Activated naive CD4-positive, alpha-beta T cell treated with anti-CD3 and anti-CD28 coated beads for 36 hours (primary cell): ENCODE results near the gene RADIL. TPM values are rescaled to one million over a fixed set of nuclear protein-coding genes. Genes with fewer than 3 reads are reported as not detected.
"Not testable (repeated sequence)": the region's sequence is repeated elsewhere in the genome, so short reads cannot be mapped to it uniquely, and the experiment has no call there.

ENCODE experiments used
- CTCF ChIA-PET: fragments of 350-600 bp; sonication (Branson Sonifier 250); formaldehyde crosslinking; loops from one replicate; lab custom pipeline; 2021; ENCODE audit warnings: antibody characterized with exemption; lab: Charles Lee
- DNase-seq: peaks from one replicate; pipeline ENCODE4 v3.0.0-alpha.2; 2020
- H3K27ac Mint-ChIP-seq: one replicate; pipeline ENCODE4 v1.8.0; 2021; ENCODE audit warnings: mild to moderate bottlenecking, mixed read lengths
- H3K27me3 Mint-ChIP-seq: one replicate; pipeline ENCODE4 v1.8.0; 2021; ENCODE audit warnings: low read depth, mixed read lengths
- H3K36me3 Mint-ChIP-seq: one replicate; pipeline ENCODE4 v1.8.0; 2021; ENCODE audit warnings: low read depth, mixed read lengths
- H3K4me1 Mint-ChIP-seq: one replicate; pipeline ENCODE4 v1.8.0; 2021; ENCODE audit warnings: low read depth, mixed read lengths
- H3K4me3 Mint-ChIP-seq: one replicate; pipeline ENCODE4 v1.8.0; 2021; ENCODE audit warnings: mild to moderate bottlenecking, moderate library complexity, mixed read lengths
- H3K9me3 Mint-ChIP-seq: one replicate; pipeline ENCODE4 v1.8.0; 2021; ENCODE audit warnings: mixed read lengths
- intact Hi-C: fragments of 100-400 bp; cut with micrococcal nuclease; formaldehyde crosslinking; loops from one replicate; pipeline ENCODE4 v1.15.1; 2023
- total RNA-seq, 2 experiments: library from RNA; stranded (reverse); gene quantifications; one replicate each; pipeline ENCODE4 v1.2.3, GENCODE V29; 2021

The RADIL gene
- total RNA-seq, 2 experiments from 2014 or later: 0.42 to 0.55 TPM

GRCh38 chr7:4797858-4798705 lies 85.4 kb downstream of the RADIL start:
- DNase-seq: peak; percentile 60
- no peaks in the 10 kb centered on the region for H3K27me3 Mint-ChIP-seq
- H3K36me3 Mint-ChIP-seq: no peaks in the 10 kb centered on the region
- H3K4me3 Mint-ChIP-seq: no peak overlapping the region
- intact Hi-C loops: loop anchor here (1.0 to 10.0 kb wide), 3 partner anchors 85 to 287 kb away; partner anchors contain the start of gene RADIL
- H3K27ac Mint-ChIP-seq: no peak overlapping the region
- H3K9me3 Mint-ChIP-seq: no peaks in the 10 kb centered on the region
- H3K4me1 Mint-ChIP-seq: no peaks in the 10 kb centered on the region
- CTCF ChIA-PET: interaction anchor here (0.6 to 3.8 kb wide), 15 partner anchors 9 to 298 kb away, joined by 3 to 24 read pairs (median 3); partner anchors contain the start of genes RADIL and RBAK

DNA sequence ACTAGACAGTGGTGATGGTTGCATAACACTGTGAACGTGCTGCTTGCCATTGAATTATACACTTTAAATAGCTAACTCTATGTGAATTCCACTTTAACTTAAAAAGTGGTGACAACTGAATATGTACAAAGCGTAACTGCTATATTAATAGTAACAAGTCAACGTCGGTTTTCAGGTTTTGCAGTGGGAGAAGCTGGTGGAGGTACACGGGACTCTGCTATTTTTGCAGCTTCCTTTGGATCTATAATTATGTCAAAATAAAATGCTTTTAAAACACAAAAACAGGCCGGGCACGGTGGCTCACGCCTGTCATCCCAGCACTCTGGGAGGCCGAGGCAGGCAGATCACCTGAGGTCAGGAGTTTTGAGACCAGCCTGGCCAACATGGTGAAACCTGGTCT lies 87.1 kb downstream of the RADIL start:
- DNase-seq: no peak
- Mint-ChIP-seq H3K4me3 (no peak overlapping the region), H3K9me3 (no peaks in the 10 kb centered on the region), H3K27ac (no peak overlapping the region), H3K4me1 (peaks cover 2% of the 10 kb centered on the region), H3K27me3 (no peaks in the 10 kb centered on the region), H3K36me3 (peaks cover 2% of the 10 kb centered on the region)
- CTCF ChIA-PET: interaction anchor here (1.3 to 3.8 kb wide), 3 partner anchors 87 to 390 kb away, joined by 3 to 23 read pairs (median 4); partner anchors contain the start of gene RADIL
- intact Hi-C loops: loop anchor here (10.0 kb wide), 1 partner anchor 178 kb away; no protein-coding TSS in a partner anchor

GRCh38 chr7:4794591-4795350 lies 88.7 kb downstream of the RADIL start:
- no peaks in the 10 kb centered on the region for H3K27me3 Mint-ChIP-seq
- H3K4me3 Mint-ChIP-seq: no peak overlapping the region
- no peaks in the 10 kb centered on the region for H3K9me3 Mint-ChIP-seq
- intact Hi-C loops: loop anchor here (1.0 to 10.0 kb wide), 2 partner anchors 180 to 294 kb away; no protein-coding TSS in a partner anchor
- peaks cover 3% of the 10 kb centered on the region for H3K4me1 Mint-ChIP-seq
- H3K36me3 Mint-ChIP-seq: peaks cover 9% of the 10 kb centered on the region
- H3K27ac Mint-ChIP-seq: no peak overlapping the region
- no peak for DNase-seq
- CTCF ChIA-PET: interaction anchor here (0.6 to 1.2 kb wide), 5 partner anchors 22 to 474 kb away, joined by 3 to 6 read pairs (median 3); partner anchors contain the start of gene RADIL

GRCh38 chr7:4794171-4794570 lies 89.3 kb downstream of the RADIL start:
- CTCF ChIA-PET: interaction anchor here (1.0 to 1.2 kb wide), 3 partner anchors 22 to 291 kb away, joined by 3 to 4 read pairs (median 3); partner anchors contain the start of gene RADIL
- H3K27ac Mint-ChIP-seq, H3K4me1 Mint-ChIP-seq, H3K4me3 Mint-ChIP-seq, H3K9me3 Mint-ChIP-seq, H3K36me3 Mint-ChIP-seq, H3K27me3 Mint-ChIP-seq, DNase-seq: not testable (repeated sequence)
- intact Hi-C loops: loop anchor here (1.0 to 10.0 kb wide), 2 partner anchors 181 to 294 kb away; no protein-coding TSS in a partner anchor

GRCh38 chr7:4793385-4793993 lies 90.0 kb downstream of the RADIL start:
- not testable (repeated sequence) for H3K27ac Mint-ChIP-seq, H3K27me3 Mint-ChIP-seq, H3K9me3 Mint-ChIP-seq, H3K36me3 Mint-ChIP-seq, H3K4me1 Mint-ChIP-seq, H3K4me3 Mint-ChIP-seq, DNase-seq
- intact Hi-C loops: loop anchor here (10.0 kb wide), 1 partner anchor 181 kb away; no protein-coding TSS in a partner anchor
- CTCF ChIA-PET: interaction anchor here (0.8 to 3.0 kb wide), 8 partner anchors 15 to 291 kb away, joined by 3 to 11 read pairs (median 3); partner anchors contain the start of genes AP5Z1 and RADIL

- Mint-ChIP-seq H3K27ac (no peak overlapping the region), H3K4me3 (no peak overlapping the region), H3K36me3 (peaks cover 10% of the 10 kb centered on the region), H3K27me3 (no peaks in the 10 kb centered on the region), H3K4me1 (peaks cover 3% of the 10 kb centered on the region), H3K9me3 (no peaks in the 10 kb centered on the region)
- intact Hi-C loops: loop anchor here (1.0 to 10.0 kb wide), 2 partner anchors 91 to 182 kb away; partner anchors contain the start of gene RADIL
- DNase-seq: peak; percentile 31
- CTCF ChIA-PET: interaction anchor here (0.8 to 3.0 kb wide), 8 partner anchors 8 to 292 kb away, joined by 3 to 11 read pairs (median 3); partner anchors contain the start of genes AP5Z1 and RADIL
These were observed 90.9 kb downstream of the RADIL start for GRCh38 chr7:4792537-4793126.

DNA sequence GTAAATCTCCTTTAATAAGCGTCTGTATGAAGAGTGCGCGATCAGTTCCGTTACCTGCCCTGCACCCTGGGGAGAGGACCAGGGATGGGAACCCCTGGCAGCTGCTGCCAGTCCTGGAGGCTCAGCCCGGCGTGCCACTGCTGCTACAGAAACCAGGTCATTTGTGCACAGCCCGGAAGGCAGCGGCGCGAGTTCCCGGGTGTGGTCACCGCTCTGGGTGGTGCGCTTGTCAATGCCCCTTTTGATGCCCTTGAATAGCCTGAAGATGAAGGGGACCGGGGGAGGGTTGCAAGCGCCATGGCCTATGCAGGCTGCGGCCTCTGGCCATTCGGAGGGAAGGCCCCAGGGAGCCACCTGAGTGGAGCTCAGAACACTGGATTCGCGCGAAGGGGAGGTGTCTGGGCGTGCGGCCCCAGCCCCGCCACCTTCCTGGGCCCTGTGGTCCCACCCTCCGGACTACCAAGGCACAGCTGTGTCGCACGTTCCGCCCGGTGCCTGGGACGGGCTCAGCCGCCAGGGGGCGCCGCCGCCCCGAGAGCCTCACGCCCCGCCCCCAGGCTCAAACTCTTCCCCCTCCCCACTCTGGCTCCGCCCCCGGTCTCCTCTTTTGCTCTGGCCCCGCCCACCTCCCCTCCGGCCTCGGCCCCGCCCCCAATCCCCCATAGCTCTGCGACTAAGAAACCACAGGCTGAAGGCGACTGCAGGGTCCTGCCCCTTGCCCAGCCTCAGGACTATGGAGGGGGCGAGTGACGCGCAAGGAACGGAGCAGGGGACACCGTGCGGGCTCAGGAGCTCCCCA lies 91.6 kb downstream of the RADIL start:
- Mint-ChIP-seq H3K27ac (no peak overlapping the region), H3K4me1 (peaks cover 3% of the 10 kb centered on the region), H3K9me3 (no peaks in the 10 kb centered on the region), H3K27me3 (no peaks in the 10 kb centered on the region), H3K4me3 (no peak overlapping the region), H3K36me3 (peaks cover 10% of the 10 kb centered on the region)
- CTCF ChIA-PET: interaction anchor here (0.8 to 3.0 kb wide), 6 partner anchors 9 to 293 kb away, joined by 3 to 11 read pairs (median 3); partner anchors contain the start of gene RADIL
- DNase-seq: peak; percentile 81
- intact Hi-C loops: loop anchor here (1.0 to 10.0 kb wide), 2 partner anchors 91 to 183 kb away; partner anchors contain the start of gene RADIL

DNA sequence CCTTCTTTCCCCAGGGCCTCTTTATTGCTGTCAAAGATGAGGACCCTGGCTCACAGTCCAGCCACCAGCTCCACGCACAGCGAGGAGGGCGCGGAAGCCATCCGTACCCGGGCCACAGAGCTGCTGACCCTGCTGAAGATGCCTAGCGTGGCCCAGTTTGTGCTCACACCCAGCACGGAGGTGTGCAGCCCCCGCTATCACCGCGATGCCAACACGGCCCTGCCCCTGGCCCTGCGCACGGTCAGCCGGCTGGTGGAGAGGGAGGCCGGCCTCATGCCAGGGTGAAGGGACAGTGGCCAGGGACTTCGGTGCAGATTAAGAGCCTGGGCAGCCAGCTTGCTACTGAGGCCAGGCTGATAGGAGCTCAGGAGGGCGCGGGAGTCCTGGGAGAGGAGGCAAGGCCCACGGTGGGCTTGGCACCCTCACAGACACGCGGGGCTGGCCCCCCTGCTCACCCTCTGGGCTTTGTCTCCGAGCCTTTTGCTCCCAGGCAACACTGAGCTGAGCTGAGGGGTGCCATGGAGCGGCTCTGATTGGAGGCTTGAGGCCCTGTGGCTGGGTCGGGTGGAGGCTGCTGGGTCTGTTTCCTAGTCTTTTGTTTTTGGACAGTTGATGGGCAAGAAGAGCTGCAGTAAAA lies 92.3 kb downstream of the RADIL start:
- CTCF ChIA-PET: interaction anchor here (0.7 to 3.0 kb wide), 5 partner anchors 9 to 294 kb away, joined by 3 to 11 read pairs (median 3); partner anchors contain the start of gene RADIL
- intact Hi-C loops: loop anchor here (10.0 kb wide), 1 partner anchor 184 kb away; no protein-coding TSS in a partner anchor
- Mint-ChIP-seq H3K4me3 (no peak overlapping the region), H3K4me1 (peaks cover 3% of the 10 kb centered on the region), H3K27ac (no peak overlapping the region), H3K36me3 (peaks cover 10% of the 10 kb centered on the region), H3K27me3 (no peaks in the 10 kb centered on the region), H3K9me3 (no peaks in the 10 kb centered on the region)
- DNase-seq: no peak

- Mint-ChIP-seq H3K9me3 (no peaks in the 10 kb centered on the region), H3K27ac (no peak overlapping the region), H3K4me1 (peaks cover 3% of the 10 kb centered on the region), H3K36me3 (peaks cover 10% of the 10 kb centered on the region), H3K4me3 (no peak overlapping the region), H3K27me3 (no peaks in the 10 kb centered on the region)
- no peak for DNase-seq
- intact Hi-C loops: loop anchor here (10.0 kb wide), 1 partner anchor 184 kb away; no protein-coding TSS in a partner anchor
- CTCF ChIA-PET: interaction anchor here (0.7 to 3.0 kb wide), 2 partner anchors 65 to 94 kb away, joined by 5 to 11 read pairs; partner anchors contain the start of gene RADIL
These were observed 93.0 kb downstream of the RADIL start for GRCh38 chr7:4790516-4790991.

- Mint-ChIP-seq H3K27me3 (no peaks in the 10 kb centered on the region), H3K27ac (no peak overlapping the region), H3K36me3 (peaks cover 10% of the 10 kb centered on the region), H3K9me3 (no peaks in the 10 kb centered on the region), H3K4me3 (no peak overlapping the region), H3K4me1 (peaks cover 3% of the 10 kb centered on the region)
- no peak for DNase-seq
- intact Hi-C loops: loop anchor here (10.0 kb wide), 1 partner anchor 185 kb away; no protein-coding TSS in a partner anchor
- CTCF ChIA-PET: interaction anchor here (0.9 to 3.0 kb wide), 2 partner anchors 8 to 94 kb away, joined by 3 to 11 read pairs; partner anchors contain the start of gene RADIL
These were observed 93.4 kb downstream of the RADIL start for GRCh38 chr7:4790078-4790465.
